ENCODE results near the gene S100A8.

- TF ChIP-seq CTCF (IDR thresholded peaks at IDR 0.05 in 2 of 3, conservative IDR thresholded peaks at IDR 0.05 in 1 of 3; ENCODE audit: borderline replicate concordance in 1 of 3, insufficient read depth in 1 of 3, low read depth in 2 of 3, low read length in 2 of 3), result no peak
- TF ChIP-seq YY1 (IDR thresholded peaks at IDR 0.05; ENCODE audit: extremely low read depth, insufficient replicate concordance, low read depth, low read length), result no peak
- TF ChIP-seq SRF (IDR thresholded peaks at IDR 0.05; ENCODE audit: low read depth), result no peak
- no peak for TF ChIP-seq ZNF274 (IDR thresholded peaks at IDR 0.05; ENCODE audit: low read depth, low read length)
- TF ChIP-seq CEBPB (IDR thresholded peaks at IDR 0.05; ENCODE audit: low read depth), result no peak
- no peak for TF ChIP-seq SIN3A (IDR thresholded peaks at IDR 0.05; ENCODE audit: low read depth)
- TF ChIP-seq REST (IDR thresholded peaks at IDR 0.05; ENCODE audit: low read depth), result no peak
- no peak for TF ChIP-seq MAX (IDR thresholded peaks at IDR 0.05)
- TF ChIP-seq EZH2 (IDR thresholded peaks at IDR 0.05), result no peak
- no peak for TF ChIP-seq ATF3 (IDR thresholded peaks at IDR 0.05)
Observed at GRCh38 chr1:153432874-153433681, 42.2 kb upstream of the S100A8 start.

Data from HCT116 (cell line).